HG02973 (cell line): Measurements from ENCODE around the gene UNG.
"Not testable (repeated sequence)": the region's sequence is repeated elsewhere in the genome, so short reads cannot be mapped to it uniquely, and the experiment has no call there.

Experiments used
- ATAC-seq: cut with Tn5 transposase; IDR thresholded peaks from one replicate; pipeline ENCODE4 v1.9.1; 2021; ENCODE audit warnings: moderate library complexity; ENCODE audit not compliant: unreplicated experiment

Gene UNG

DNA sequence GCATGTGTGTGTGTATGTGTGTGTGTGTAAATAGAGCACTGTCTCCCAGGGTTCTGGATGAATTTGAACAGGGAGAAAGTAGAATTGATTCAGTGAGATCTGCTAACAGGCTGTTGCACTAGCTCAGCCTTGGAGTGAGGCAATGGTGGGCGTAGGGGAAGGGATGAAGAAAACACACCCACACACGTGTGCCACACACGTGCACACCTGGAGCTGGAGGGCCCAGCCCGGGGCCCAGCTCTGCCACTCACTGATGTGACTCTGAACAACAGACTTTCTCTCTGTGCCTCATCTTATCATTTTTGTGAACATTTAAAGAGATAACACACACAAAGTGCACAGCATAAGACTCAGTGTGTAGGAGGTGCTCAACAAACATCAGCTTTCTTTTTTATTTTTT lies 23.2 kb downstream of the UNG start:
- no peak for ATAC-seq

GRCh38 chr12:109121346-109121880 lies 24.0 kb downstream of the UNG start:
- no peak for ATAC-seq

GRCh38 chr12:109124878-109125648 lies 27.7 kb downstream of the UNG start:
- ATAC-seq, result no peak

DNA sequence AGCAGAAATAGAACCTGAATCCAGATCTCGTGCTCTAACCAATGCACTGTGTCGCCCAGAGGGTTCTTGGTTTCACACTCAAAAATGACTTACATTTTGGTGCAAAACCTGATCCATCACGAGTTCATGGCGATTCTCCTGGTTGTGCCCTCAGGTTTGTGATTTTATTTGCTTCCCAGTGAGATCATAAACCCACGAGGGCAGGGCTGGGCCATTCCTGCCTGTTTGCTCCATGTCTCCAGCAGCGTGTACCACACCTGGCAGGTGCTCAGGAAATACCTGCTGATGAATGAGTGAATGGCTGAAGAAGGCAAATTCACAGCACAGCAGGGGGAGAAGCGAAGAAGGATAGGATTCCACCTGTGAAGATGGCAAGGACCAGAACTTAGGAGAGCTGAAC lies 28.4 kb downstream of the UNG start:
- ATAC-seq, result no peak

DNA sequence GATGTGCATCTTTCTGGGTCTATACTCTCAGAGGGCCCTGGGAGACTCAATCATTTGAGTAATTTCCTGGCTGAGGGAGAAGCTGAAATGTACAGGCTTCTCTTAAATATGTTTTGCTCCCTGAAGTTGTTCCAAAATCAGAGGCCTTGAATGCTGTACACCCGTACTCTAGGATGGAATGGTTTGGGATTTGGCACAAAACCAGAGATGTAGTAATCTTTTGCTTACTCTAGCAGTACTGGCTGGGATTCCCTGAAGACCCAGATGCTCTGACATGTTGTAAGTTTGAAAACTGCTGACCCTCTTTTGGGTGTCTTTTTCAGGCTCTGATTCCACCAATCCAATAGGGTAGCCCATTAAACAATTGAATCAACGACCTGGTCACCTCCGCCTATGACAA lies 29.4 kb downstream of the UNG start:
- ATAC-seq, result no peak

- ATAC-seq, result no peak
Measured at GRCh38 chr12:109127533-109128242, 30.3 kb downstream of the UNG start.

DNA sequence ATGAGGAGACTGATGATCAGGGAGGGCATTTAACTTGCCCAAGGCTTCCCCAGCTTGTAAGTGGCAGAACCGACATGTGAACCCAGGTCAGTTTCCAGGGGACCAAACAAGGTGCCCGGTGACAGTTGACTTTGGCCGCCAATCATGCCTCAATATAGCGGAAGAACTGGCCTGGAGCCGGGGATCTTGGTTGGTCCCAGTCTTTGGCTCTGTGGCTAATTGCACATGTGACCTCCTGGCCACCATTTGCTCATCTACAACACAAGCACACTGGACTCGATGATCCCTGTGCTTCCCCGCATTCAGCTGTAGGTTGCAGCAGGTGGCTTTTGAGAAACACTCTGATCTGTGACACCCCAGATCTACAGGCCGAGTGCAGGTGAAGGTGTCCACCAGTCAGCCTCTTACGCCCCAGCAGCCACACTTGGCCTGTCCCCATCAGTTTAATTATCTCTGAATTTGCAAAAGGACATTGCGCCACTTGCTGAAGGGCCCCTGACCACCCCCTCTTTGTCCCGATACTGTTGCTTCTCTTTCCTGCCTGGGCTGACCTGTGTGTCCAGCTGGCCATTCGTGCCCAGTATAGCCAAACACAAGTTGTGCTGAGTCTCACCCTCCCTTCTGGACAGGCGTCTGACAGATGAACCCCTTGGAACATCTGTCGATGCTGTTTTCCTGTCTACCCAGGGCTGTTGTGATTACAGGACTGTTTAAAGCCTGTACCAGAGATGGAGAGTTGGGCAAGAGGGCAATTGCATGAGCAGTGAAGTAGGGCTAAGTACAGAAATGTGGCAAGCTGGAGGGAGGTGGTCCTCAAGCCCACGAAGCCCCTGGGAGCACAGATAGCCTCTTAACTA lies 33.1 kb downstream of the UNG start:
- ATAC-seq, result no peak

DNA sequence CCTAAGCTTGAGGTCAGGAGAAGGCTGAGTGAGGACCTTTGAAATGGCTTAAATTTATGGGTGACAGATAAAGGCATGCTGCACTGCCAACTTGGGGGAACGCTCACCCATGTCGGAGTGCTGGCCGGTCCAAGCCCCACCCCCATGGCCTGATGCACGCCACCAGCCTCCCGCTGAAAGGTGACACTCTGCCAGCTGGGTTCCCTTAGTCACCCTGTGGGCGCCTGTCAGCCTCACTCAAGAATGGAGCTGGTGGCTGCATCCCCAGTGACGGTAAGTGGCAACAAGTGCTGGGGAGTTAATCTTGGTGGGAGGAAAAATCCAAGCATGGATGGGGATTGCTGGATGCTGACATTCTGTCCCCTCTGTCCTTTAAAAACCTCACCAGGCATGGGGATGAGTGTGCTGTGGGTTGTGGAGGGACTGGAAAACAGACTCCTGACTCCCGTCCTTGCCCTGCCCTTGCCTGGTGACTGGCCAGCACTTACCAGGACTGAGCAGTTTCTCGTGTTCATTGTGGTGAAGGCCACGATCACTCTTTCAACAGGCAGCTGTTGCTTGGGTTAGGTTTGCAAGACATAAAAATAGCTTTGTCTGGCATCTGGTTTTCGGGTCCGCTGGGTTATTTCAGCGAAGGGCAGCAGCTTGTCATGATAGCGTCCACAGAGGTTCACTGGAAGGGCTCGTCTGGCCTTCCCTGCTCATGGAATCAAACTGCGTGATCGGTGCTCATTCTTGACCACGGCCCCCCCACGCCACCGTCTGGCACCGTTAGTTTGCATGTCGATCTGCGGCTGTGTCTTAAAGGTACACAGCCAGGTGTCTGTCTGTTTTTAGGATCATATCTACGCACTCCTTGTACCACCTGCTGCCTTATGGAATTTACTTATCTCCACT lies 34.0 kb downstream of the UNG start:
- ATAC-seq, result no peak

DNA sequence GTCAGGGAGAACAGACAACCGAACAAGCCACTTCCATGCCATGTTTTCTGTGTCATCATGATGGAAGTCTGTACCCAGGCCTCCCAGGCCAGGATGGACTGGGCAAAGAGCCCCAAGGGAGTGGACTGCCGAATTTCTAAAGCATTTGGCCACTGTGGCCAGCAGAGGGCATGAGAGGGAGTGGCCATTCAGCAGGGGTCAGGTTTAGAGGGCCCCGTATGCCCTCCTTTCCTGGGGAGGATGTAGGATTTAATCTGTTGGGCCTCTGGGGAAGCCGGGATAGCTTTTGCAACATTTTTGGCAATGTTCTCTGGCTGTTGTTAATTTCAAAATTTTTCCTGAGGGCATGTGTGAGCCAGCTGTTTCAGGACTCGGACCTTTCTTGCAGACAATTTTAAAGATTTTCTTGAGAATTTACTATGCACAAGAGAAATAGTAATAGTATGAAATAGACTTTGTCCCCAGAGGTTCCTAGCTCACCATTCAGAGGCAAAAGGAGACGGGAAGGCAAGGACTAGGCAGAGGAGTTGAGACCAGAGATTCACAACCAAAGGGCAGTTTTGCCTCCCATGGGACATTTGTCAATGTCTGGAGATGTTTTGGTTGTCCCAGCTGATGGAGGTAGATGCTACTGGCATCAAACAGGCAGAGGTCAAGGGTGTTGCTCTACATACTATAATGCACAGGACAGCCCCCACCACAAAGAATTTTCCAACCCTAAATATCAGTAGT lies 37.0 kb downstream of the UNG start:
- no peak for ATAC-seq

- ATAC-seq, result no peak
Measured at GRCh38 chr12:109137055-109137454, 39.7 kb downstream of the UNG start.

GRCh38 chr12:109139360-109139759 lies 42.0 kb downstream of the UNG start:
- no peak for ATAC-seq

GRCh38 chr12:109139791-109140190 lies 42.4 kb downstream of the UNG start:
- no peak for ATAC-seq

DNA sequence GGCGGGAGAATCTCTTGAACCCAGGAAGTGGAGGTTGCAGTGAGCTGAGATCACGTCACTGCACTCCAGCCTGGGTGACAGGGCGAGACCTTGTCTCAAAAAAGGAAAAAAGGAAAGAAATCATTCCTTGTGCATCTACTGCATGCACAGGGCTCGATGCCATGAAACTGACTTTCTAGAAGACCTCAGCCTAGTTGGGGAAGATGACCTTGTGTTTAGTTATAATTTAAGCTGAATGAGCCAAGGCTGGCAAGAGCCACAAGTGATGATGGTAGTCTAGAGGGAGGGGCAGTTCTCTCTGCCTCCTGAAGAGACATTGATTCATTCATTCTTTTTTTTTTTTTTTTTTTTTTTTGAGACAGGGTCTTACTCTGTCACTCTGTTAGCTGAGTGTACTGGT lies 43.2 kb downstream of the UNG start:
- ATAC-seq, result no peak

- ATAC-seq, result no peak
Measured at GRCh38 chr12:109144224-109144623, 46.8 kb downstream of the UNG start.

DNA sequence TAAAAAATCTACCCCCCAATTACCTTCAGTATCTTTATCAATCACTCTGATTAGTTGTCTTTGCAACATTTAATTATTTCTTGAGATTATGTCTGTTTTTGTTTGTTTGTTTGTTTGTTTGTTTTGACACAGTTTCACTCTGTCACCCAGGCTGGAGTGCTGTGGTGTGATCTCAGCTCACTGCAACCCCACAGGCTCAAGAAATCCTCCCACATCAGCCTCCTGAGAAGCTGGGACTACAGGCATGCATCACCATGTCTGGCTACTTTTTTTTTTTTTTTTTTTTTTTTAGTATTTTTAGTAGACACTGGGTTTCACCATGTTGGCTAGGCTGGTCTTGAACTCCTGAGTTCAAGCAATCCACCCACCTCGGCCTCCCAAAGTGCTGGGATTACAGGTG lies 49.7 kb downstream of the UNG start:
- ATAC-seq, result not testable (repeated sequence)

DNA sequence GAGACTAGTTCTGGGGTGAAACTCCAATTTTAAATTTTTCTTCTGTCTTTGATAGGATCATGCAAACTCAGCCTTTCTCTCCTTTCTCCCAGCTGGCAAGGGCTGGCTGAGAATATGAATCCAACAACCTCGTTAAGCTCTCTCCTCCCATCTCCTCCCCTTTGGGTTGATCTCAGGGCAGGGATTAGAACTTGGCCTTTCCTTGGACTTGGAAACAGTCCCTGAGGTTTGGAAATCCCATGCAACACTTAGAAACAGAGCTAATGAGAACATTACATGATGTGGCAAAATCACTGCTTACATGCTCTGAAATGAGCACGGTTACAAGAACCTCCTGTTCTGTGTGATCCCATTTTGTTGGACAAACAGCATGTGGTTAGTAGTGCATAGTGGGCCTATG lies 50.6 kb downstream of the UNG start:
- ATAC-seq, result no peak

GRCh38 chr12:109150124-109150640 lies 52.8 kb downstream of the UNG start:
- ATAC-seq, result no peak

DNA sequence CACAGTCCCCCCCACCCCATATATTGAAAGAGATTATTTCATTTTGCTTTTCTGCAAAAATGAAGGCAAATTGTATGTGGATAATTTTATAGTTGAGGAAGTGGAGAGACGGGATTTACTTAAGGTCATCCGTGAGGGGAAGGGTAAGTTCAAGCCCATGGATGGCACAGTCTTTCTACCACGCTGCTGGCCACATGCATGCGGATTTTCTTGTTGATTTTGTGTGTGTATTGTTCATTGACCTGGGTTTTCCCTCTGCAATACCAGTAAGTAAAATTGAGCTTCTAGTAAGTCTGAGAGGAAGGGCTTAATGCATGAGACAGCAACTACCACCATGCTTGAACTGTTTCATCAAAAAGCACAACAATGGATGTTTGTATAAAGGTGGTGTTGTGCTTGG lies 54.1 kb downstream of the UNG start:
- ATAC-seq, result no peak

- ATAC-seq, result no peak
Measured at GRCh38 chr12:109153821-109154441, 56.5 kb downstream of the UNG start.
